HG03060 (cell line): ENCODE data around the gene INCA1.
"Not testable (repeated sequence)": the region's sequence is repeated elsewhere in the genome, so short reads cannot be mapped to it uniquely, and the experiment has no call there.

Experiments
- ATAC-seq: cut with Tn5 transposase; IDR thresholded peaks from one replicate; pipeline ENCODE4 v1.9.1; 2021; ENCODE audit warnings: low read depth, moderate number of reproducible peaks; ENCODE audit not compliant: unreplicated experiment

Gene INCA1, protein sequence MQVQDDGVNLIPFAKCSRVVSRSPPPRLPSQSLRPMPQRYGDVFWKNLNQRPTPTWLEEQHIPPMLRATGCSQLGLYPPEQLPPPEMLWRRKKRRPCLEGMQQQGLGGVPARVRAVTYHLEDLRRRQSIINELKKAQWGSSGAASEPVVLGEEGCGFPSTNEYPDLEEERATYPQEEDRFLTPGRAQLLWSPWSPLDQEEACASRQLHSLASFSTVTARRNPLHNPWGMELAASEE

DNA sequence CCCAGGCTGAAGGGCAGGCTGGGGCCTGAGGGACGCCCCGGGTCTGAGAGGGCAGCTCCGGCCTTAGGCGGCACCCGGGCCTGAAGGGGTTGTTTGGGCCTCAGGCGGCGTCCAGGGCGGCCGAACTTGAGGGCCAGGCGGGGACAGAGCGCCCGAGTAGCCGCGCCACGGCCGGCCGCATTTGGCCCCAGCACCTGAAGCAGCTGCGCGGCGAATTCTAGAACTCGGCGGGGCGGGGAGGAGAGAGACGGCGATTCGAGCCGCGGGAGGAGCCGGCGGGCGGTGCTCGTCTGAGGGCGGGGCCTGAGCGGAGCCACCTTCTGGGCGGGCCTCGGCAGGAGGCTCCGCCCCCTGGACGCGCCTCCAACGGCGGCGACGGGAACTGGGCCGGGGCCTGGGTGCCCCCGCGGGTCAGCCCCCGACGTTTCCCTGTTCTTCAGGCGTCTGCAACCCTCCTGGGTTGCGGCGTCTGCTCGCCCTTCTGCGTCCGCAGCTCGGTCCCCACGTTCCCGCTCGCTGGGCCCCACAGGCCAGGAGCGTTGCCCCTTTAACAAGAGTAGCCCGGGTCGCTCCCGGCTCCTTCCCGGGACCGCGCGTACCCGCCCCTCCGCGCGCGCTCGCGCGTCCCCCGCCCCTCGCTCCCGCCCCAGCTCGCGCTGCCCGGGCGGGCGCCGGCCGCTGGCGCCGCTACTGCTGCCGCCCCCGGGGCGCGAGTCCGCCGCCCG, at the start of gene INCA1, which contains the start of gene KIF1C:
INCA1 (minus strand) TSS at position 221 of the 725 bp plus-strand sequence. CDS start 3,085 bp downstream, outside the sequence.
KIF1C (plus strand) TSS at position 649 of the 725 bp plus-strand sequence. CDS start 2,297 bp downstream, outside the sequence.
- peak; percentile 48 for ATAC-seq

DNA sequence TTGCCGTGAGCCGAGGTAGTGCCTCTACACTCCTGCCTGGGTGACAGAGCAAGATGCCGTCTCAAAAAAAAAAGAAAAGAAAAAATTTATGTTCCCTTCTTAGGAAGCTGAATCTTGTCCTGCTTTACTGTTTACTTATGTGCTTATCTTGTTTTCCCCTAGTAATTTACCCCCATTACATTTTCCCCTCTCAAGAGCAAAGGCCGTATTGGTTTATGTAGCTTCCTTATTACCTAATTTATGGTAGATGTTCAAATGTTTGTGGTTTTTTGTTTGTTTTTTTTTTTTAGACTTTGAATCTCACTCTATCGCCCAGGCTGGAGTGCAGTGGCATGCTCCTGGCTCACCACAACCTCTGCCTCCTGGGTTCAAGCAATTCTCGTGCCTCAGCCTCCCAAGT, 48.2 kb upstream of the INCA1 start:
- ATAC-seq: no peak

DNA sequence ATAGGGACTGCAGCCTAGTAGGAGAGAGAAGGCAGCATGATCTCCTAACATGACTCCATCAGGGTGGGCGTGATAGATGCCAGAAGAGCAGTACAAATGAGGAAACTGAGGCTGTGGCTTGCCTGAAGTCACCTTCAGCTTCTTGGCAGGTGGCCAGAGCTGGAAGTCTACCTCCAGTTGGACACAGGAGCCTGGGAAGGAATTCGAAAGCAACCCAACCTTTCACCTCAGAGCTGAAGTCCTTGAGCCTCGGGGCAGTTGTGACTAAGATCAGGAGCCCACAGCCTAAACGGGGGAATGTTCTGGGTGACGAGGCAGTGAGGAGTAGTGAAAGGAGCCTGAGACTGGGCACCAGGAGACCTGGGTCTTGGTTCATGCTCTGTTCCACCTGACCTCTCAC, 47.3 kb upstream of the INCA1 start:
- no peak for ATAC-seq

DNA sequence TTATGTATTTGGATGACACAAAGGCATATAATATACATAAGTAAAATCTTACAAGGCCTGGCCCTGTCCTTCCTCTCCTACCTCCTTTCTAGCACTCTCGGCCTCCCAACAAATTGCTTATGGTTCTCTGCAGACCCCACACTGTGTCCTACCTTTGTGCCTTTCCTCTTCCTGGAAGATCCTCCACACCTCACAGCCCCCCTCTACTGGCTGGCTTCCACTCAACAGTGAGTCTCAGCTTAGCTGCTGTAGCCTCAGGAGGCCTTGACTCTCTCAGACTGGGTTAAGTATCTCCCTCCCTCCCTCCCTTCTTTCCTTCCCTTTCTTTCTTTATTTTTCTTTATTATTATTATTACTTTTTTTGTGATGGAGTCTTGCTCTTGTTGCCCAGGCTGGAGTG, 46.2 kb upstream of the INCA1 start:
- ATAC-seq: no peak

DNA sequence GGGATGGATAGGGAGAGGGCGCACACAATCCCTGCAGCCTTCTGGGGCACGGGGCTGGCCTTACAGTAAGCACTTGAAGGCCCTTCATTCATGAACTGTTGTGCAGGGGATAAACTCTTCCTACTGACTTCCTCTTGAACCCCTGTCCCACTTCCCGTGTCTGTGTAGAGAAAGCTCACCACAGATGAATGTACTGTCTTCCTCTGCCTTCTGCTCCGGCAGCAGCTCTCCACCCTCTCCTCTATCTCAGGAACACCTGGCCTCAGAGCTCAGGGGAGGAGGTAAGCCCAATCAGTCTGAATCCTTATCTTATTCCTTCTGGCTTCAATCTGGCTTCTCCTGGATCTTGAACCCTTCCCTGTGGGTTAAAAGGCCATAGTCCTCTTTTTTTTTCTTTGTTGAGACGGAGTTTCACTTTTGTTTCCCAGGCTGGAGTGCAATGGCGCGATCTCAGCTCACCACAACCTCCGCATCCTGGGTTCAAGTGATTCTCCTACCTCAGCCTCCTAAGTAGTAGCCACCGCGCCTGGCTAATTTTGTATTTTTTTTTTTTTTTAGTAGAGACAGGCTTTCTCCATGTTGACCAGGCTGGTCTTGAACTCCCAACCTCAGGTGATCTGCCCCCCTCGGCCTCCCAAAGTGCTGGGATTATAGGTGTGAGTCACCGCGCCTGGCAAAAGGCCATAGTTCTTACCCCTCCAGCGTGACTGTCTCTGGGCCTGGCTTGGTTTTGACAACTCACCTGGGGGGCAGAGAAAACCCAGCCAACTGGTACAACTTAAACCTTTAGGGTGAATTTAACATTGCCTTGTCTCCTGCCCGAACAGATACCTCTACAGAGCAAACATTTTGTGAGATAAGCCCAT, 45.1 kb upstream of the INCA1 start:
- ATAC-seq: no peak

DNA sequence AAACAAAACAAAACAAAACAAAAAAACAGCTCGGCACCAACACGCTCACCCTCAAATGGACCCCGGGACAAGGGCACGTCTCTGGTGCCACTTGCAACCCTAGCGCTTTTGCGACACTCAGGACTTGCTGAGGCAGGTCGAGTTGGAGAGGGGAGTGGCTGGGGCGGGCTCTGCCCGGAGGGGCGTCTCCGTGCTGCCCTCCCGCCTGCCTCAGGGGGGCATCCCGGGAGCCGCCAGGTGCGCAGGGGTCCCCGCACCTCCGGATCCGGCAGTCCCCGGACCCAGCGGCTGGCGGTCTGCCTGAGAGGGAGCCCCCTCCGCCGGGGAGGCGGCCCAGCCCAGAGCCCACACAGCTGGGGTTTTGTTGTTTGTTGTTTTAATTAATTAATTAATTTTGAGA, 38.0 kb upstream of the INCA1 start, which contains the start of gene SLC52A1:
SLC52A1 (minus strand) TSS at position 112 of the 400 bp plus-strand sequence. CDS start 820 bp downstream, outside the sequence.
- ATAC-seq: no peak

DNA sequence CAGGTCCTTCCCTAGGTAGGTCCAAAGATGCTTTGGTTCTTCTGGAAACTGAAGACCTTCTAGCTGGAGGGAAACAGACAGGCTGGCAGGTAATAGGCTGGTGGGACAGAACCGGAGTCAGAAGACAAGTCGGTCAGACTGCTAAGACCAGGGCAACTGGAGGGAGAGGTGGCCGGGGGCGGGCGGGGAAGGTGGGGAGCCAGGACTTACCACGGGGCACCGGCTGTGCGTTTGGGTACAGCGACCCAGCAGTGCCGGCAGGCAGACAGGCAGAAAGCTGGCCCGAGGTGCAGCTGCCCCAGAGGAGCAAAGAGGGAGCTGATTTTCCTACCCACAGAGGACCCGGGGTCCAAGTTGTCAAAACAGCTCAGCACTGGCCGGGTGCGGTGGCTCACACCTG, 37.3 kb upstream of the INCA1 start:
- no peak for ATAC-seq

DNA sequence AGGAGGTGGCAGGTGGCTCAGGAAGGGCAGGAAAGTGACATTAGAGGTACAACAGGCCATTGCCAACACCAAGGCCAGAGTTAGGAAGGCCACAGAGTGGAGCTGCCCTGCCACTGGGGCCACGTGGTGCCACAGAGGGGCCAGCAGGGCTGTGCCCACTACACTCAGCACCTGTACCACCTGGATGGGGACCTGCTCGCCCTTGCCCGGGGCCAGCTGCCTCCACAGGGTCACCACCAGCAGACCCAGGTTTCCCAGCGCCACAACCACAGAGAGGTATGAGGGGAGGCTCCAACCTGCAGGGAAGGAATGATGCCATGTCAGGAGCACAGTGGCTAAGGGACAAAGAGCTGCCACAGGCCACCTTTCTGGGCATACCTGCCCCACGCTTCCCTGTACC, 36.7 kb upstream of the INCA1 start:
- no peak for ATAC-seq

DNA sequence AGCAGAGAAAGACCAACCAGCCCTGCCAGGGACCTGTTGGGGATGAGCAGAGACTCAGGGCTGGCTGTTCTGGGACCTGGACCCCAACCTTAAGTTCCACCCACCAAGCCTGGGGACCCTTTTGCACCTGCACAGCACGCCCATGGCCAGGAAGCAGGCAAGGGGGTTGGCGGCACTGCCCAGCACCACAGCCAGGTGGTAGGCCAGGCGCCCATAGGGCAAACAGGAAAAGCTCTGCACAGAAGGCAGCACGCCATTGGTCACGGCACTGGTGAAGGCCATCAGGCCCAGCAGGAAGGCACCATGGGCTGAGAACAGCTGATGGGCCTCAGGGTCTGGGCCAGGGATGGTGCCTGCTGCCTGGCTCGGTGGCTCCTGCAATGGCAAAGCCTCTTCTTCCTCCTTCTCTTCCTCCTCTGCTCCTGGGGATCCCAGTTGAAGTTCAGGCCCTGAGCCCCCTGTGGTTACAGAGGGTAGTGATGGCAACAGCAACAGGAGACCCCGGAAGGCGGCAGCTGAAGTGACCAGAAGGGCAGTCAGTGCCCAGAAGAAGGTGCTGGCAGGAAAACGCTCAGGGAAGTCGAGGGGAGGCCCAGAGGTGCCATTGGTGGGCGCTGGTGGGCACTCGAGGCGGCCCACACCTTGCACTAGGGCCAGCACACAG, 36.2 kb upstream of the INCA1 start:
- ATAC-seq: no peak

DNA sequence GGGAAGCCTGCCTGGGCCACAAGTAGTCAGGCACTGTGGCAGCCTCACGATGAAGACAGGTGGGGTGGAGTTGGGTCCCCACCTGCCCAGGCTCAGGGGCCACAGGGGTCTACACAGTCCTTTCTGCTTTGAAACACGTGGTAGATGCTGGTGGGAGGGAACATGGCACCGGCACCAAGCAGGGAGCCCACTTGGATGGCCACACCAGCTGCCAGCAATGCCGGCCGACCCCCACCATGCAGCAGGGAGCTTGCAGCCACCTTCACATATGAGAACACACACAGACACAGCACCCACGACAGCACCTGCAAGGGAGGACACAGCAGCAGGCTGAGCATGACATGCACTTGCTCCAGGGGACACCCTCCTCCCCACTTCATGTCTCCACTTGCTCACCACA, 35.5 kb upstream of the INCA1 start:
- ATAC-seq: no peak

DNA sequence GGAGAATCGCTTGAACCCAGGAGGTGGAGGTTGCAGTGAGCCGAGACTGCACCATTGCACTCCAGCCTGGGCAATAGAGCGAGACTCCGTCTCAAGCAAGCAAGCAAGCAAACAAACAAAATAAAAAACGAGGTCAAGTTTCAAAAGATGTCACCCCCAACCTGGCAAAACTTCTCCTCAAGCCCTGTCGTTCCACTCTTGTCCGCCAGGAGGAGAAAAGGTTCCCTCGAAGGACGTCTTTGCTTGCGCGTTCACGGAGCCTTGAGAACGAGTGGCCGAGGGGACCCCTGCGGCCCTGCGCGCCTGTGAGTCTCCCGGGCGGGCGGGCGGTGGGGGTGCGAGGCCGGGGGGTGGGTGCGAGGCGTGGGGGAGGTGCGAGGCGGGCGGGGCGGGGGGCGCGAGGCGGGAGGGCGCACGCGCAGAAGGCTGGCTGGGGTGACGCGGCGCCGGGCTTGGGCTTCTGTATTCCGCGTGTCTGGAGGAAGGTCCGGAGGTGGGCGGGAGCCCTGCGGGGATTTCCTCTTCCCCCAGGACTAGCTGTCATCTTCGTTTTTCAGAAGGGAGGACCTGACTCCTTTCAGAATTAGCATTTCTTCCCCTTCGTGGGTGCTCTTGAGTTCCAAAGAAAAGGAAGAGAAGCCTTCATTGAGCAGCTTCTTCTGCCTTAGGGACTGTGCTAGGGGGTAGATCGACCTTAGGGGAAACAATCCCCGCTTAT, 34.2 kb upstream of the INCA1 start:
- ATAC-seq: no peak

DNA sequence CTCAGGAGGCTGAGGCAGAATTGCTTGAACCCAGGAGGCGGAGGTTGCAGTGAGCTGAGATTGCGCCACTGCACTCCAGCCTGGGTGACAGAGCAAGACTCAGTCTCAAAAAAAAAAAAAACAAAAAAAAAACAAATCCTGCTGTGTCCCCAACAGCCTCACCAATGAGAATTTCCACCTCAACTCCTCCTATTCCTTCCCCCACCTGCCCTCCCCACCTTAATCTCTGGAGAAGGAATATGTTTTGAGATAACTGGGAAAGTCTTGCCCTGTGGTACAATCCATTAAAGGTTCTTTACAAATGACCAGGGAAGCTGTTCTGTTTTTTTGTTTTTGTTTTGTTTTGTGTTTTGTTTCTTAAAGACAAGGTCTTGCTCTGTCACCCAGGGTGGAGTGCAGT, 32.8 kb upstream of the INCA1 start:
- ATAC-seq: not testable (repeated sequence)

DNA sequence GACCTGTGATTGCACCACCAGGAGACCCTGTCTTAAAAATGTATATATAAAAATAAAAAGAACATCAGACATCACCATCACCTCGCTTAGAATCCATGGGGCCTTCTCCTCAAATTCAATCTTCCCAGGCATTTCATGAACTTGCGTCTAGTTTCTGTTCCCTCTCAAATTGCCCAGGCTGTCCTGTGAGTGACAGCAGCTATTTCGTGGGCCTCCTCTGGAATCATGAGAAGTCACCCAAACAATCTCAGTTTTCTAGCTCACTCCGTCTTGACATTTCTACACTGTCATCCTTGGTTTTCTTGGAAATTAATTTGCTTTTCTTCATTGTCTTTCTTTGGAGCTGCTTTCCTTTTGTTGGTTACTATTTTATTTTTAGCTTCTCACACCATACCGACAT, 30.6 kb upstream of the INCA1 start:
- ATAC-seq: no peak

DNA sequence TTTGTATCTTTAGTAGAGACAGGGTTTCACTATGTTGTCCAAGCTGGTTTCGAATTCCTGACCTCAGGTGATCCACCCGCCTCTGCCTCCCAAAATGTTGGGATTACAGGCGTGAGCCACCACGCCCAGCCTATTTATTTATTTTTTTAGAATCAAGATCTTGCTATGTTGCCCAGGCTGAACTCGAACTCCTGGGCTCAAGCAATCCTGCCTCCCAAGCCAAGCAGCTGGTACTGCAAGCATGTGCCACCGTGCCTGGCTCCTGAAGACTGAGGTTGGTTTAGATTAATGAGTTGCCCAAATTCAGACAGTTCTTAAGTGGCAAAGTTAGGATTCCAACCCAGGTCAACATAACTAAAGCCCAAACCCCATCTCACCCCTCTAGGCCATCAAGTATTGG, 30.0 kb upstream of the INCA1 start:
- no peak for ATAC-seq

DNA sequence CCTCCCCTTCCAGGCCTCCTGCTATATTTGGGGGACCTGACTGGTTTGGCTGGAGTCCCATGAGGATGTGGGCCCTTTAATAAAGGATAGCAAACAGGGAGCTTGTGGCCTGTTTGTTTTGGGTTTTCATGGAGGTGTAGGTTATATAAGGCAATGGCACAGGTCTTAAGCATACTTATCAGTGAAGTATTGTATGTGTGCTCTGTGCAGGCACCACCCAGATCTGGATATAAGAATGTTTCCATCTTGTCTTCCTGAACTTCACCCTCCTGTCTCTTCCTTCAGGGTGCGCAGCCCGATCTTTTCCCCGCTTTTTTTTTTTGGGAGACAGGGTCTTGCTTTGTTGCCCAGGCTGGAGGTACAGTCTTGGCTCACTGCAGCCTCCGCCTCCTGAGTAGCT, 27.3 kb upstream of the INCA1 start:
- ATAC-seq: no peak

DNA sequence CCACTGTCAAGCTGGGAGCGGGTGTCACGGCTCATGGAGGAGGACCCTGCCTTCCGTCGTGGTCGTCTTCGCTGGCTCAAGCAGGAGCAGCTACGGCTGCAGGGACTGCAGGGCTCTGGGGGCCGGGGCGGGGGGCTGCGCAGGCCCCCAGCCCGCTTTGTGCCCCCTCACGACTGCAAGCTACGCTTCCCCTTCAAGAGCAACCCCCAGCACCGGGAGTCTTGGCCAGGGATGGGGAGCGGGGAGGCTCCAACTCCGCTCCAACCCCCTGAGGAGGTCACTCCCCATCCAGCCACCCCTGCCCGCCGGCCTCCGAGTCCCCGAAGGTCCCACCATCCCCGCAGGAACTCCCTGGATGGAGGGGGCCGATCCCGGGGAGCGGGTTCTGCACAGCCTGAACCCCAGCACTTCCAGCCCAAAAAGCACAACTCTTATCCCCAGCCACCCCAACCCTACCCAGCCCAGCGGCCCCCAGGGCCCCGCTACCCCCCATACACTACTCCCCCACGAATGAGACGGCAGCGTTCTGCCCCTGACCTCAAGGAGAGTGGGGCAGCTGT, 26.3 kb upstream of the INCA1 start:
- ATAC-seq: no peak

DNA sequence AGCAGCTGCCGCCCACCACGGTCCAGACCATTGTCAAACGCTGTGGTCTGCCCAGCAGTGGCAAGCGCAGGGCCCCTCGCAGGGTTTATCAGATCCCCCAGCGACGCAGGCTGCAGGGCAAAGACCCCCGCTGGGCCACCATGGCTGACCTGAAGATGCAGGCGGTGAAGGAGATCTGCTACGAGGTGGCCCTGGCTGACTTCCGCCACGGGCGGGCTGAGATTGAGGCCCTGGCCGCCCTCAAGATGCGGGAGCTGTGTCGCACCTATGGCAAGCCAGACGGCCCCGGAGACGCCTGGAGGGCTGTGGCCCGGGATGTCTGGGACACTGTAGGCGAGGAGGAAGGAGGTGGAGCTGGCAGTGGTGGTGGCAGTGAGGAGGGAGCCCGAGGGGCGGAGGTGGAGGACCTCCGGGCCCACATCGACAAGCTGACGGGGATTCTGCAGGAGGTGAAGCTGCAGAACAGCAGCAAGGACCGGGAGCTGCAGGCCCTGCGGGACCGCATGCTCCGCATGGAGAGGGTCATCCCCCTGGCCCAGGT, 24.9 kb upstream of the INCA1 start:
- ATAC-seq: no peak

DNA sequence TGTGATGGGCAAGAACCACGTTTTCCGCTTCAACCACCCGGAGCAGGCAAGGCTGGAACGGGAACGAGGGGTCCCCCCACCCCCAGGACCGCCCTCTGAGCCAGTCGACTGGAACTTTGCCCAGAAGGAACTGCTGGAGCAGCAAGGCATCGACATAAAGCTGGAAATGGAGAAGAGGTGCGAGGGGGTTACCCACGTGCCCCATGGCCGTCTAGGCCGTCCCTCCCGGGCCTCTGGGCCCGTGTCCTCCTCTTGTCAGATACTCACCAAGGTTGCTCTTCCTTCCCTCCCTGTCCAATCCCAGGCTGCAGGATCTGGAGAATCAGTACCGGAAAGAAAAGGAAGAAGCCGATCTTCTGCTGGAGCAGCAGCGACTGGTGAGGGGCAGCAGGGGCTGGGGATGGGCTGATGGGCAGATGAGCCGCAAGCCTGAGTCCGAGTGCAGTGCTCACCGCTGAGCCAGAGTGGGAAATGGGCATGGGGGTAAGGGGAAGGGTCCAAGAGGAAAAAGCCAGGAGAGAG, 23.2 kb upstream of the INCA1 start:
- ATAC-seq: no peak

DNA sequence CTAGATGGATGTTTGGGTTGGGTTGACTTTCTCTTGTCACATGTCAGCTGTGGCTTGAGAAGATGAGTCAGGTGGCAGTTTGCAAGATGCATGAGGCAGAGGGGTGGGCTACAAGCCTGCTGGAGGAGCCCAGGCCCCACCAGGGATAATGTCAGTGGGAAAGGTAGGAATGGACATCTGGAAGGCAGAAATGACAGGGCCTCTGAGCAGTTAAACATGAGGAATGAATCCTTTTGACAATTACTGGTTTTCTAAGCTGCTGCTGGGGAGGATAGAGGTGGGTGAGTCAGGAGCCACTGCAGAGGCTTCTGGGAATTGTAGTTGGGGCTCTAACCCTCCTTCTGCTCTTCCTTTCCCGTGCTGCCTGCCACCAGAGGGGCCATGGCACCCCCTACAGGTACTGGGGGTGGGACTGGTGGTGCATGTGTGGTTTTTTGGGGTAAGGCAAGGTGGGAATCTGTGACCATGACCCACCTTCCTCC, 22.2 kb upstream of the INCA1 start:
- no peak for ATAC-seq
